Measurements from ENCODE around the gene APLF.
"Not testable (repeated sequence)": the region's sequence is repeated elsewhere in the genome, so short reads cannot be mapped to it uniquely, and the experiment has no call there.

APLF gene

DNA sequence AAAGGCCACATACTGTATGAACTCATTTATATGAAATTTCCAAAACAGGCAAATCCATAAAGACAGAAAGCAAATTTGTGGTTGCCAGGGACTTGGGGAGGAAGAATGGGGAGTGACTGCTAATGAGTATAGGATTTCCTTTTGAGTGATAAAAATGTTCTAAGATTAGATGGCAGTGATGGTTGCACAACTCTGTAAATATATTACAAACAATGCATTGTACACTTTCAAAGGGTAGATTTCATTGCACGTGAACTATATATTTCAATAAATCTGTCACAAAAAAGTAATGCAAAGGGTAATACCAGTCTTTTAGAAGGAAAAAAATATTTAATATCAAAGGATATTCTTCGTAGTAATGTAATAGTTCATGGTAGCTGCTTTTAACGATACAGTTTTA is 112.3 kb downstream of the APLF start:
- DNase-seq (ENCODE audit: low read depth) = no peak

DNA sequence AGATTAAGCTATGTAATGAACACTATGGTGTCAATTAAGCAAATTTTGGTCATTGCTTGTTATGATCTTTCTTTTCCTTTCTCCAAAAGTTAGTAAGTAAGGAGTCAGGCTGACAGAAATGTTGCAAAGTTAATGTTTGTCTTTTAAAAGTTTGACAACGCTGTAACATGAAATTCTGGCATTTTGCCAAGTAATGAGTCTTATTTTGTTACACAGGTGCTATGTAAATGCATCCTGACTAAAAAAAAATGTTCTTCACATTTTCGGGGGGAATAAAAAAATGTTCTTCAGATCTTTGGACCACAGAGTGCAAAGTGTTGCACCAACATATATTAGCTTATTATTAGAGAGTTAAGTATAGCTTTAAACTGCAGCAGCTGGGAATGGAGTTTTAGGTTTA is 121.2 kb downstream of the APLF start:
- no peak for DNase-seq (ENCODE audit: low read depth)

DNA sequence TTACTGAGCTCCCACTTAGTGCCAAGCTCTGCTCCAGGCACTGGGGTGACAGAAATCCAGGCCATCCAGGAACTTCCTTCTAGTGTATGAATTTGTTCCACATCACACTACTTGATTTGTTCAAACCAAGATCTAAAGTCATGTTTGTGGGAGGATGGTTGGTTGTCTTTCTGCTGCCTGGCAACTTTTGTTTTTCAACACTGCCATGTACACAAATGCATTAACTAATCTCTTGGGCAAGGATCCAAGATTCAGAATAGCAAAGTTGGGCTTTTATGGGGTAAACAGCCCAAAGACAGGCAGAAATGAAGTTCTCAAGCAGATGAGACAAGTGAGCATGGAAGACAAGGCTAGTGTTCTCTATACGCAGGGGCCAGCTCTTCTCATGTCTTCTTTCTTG is 122.6 kb downstream of the APLF start:
- DNase-seq (ENCODE audit: low read depth) = no peak

DNA sequence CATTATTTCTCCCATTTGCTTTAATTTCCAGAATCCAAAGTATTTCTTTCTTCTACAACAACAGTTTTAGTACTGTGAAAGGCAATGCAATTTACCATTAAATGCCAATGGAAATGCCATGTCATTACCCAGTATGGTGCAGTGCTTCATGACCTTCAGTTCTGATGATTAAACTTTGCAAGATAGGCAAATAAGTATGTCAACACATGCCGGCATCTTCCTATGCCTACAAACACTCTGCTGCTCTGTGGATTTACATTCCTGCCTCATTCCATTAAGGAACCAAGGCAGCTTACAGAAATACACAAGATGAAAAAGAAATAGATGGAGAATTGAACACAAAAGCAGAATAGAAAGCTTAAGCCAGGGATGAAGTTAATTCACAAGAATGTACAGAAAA is 123.3 kb downstream of the APLF start:
- DNase-seq (ENCODE audit: low read depth) = no peak

DNA sequence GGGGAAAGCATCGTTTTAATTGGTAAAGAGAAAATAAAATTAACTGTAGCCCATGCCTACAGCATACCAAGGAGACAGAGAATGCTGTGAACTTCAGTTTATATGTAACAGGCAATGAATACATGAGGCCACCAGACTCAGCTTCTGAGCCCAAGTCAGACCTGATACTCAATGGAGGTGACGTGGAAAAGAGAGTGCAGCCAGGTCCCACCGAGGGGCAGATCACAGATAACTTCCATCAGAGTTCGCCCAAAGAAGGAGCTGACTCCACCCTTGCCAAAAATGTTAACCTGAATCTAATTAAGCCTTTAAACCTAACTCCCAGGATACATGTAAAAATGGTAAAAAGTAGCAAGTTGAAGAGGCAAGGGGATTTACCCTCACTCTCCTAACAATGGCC is 123.8 kb downstream of the APLF start:
- DNase-seq (ENCODE audit: low read depth) = no peak

DNA sequence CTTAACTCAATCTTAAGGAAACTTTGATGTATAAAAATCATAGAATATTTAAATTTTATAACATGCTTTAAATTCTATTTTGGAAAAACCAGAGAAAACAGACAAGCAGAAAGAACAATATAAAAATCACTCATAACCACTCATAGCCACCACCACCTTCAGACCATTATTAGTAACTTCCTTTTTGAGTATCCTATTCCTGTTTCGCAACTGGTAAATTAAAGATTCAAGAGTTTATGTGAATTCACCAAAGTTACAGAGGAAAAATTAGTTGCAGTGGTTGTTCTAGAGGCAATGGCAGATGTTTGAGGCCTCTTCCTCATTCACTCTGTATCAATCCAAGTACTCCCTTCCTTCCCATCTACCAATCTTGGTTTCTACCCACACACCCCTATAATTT is 126.7 kb downstream of the APLF start:
- DNase-seq (ENCODE audit: low read depth) = no peak

DNA sequence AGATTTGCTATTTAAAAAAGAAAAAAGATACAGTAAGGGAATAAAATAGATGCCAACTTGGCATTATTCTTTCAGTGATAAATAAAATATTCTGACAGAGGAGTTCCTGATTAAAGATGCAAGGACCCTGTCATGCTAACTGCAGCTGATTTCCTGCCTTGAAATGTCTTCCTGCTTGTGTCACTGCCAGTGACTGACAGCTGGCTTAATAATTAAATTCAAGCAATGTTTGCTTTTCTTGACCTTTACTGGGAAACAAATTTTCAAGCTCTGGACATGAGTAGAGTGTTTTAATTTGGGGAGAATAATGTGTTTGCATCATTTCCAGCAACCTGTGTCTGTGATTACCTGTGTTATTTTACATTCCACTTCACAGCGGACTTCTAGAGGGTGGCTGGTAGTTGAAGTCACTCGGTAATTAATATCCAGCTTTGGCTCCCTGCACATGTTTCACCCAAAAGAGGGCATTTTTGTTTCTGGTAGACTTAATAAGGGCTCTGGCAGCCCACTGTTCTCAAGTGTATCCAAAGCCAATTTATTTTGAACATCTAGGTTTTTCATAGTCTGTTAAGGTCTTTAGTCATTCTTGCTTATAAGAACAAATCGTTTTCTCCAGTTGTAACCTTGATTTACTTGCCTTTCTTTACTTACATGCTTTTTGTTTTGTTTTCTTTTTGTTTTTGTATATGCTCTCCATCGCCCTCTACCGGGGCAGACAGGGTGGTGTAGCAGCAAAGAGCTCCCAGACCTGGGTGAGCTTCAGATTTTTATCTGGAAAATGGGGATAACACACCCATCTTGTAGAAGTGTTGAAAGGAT is 127.5 kb downstream of the APLF start:
- no peak for DNase-seq (ENCODE audit: low read depth)

DNA sequence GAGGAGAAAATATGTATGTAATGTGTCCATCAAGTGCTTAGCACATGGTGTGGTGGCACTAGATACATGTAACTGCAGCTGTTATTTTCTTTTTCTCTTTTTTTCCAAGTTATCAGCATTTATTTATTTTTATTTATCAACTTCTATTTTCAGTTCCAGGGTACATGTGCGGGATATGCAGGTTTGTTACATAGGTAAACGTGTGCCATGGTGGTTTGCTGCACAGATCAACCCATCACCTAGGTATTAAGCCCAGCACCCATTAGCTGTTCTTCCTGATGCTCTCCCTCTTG is 128.1 kb downstream of the APLF start:
- DNase-seq (ENCODE audit: low read depth) = not testable (repeated sequence)

DNA sequence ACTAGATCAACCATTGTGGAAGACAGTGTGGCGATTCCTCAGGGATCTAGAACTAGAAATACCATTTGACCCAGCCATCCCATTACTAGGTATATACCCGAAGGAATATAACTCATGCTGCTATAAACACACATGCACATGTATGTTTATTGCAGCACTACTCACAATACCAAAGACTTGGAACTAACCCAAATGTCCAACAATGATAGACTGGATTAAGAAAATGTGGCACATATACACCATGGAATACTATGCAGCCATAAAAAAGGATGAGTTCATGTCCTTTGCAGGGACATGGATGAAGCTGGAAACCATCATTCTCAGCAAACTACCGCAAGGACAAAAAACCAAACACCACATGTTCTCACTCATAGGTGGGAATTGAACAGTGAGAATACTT is 133.1 kb downstream of the APLF start:
- not testable (repeated sequence) for DNase-seq (ENCODE audit: low read depth)

DNA sequence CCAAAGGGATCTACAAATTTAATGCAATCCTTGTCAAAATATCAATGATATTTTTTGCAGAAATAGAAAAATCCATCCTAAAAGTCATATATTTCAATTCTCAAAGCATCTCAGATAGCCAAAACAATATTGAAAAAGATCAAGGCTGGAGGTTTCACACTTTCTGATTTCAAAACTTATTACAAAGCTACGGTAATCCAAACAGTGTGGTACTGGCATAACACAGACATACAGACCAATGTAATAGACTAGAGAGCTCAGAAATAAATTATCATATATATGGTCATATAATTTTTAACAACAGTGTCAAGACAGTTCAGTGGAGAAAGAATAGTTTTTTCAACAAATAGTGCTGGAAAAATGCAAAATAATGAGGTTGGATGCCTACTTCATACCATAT is 135.7 kb downstream of the APLF start:
- DNase-seq (ENCODE audit: low read depth) = no peak

DNA sequence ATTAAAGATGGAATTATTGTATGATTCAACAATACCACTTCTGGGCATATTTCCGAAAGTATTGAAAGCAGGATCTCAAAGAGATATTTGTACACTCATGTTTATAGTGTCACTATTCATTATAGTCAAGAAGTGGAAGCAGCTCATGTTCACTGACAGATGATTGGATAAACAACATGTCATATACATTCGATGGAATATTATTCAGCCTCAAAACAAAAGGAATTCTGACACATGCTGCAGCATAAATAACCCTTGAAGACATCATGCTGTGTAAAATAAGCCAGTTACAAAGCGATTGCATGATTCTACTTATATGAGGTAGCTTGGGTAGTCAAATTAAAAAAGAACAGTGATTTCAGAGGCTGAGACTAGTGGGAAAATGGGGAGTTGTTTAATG is 136.7 kb downstream of the APLF start:
- no peak for DNase-seq (ENCODE audit: low read depth)

DNA sequence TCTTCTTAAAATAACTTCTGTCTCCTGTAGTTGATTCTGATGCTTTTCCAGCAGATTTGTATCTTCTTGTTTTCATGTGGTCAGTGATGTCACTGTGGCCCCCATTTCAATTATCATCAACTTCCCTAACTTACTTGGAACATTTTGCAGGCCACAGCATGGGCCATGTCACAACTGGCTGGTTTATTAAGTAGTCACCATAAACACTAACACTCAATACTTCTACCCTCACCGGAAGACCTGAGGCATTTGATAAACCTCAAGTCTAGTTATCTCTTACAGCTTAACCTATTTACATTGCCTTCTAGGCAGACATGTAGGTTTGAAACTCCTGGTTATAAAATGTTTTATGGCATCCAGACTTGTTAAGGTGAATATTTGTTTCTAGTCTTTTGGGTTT is 138.6 kb downstream of the APLF start:
- no peak for DNase-seq (ENCODE audit: low read depth)

DNA sequence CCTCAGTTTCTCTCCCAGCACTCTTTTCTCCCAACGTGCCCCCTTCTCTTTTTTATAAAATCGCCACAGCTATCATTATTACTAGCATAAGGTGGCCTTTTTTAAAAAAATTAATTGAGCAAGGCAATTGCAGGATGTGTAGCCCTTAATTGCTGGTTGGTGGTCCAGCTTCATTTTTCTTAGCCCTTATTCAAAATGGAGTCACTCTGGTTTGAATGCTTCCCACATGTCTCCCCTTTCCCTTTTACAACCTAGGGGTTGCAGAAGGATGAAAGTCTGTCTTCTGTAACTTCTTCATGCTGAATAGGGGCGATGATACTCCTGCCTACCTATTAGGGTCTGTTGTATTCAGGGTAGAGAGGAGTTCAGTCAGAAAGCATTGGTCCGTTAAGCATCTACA is 139.4 kb downstream of the APLF start:
- DNase-seq (ENCODE audit: low read depth) = no peak

DNA sequence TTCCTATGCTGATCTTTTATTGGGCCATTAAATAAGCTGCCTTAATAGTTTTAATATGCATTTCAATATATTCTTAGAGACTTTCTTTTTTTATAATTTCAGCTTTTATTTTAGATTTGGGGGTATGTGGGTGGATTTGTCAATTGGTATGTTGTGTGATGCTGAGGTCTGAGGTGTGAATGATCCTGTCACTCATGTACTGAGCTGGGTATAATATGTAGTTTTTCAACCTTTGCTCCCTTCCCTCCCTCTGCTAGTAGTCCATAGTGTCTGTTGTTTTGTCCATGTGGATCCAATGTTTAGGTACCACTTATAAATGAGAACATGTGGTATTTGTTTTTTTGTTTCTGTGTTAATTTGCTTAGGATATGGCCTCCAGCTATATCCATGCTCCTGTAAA is 140.5 kb downstream of the APLF start:
- DNase-seq (ENCODE audit: low read depth) = no peak

DNA sequence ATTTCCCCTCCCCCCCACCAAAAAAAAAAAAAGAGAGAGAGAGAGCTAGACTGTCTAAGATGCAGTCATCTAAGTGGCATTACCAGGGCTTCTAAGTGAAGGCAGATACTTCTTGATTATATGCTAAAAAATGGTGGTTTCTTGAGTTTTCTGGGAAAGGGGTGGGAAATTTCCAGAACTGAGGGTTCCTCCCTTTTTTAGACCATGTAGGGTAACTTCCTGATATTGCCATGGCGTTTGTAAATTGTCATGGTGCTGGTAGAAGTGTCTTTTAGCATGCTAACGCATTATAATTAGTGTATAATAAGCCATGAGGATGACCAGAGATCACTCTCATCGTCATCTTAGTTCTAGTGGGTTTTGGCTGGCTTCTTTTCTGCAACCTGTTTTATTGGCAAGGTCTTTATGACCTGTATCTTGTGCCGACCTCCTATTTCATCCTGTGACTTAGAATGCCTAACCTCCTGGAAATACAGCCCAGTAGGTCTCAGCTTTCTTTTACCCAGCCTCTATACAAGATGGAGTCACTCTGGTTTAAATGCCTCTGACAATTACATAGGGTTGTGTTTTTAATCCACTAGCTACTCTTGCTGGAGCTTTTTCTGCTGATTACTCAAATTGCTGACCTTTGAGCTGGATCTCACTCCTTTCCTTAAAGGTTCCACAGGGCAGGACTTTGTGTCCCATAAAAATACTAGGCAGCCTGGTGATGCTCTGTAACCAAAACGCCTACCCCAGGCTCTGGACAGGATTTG is 145.6 kb downstream of the APLF start:
- DNase-seq (ENCODE audit: low read depth) = no peak

DNA sequence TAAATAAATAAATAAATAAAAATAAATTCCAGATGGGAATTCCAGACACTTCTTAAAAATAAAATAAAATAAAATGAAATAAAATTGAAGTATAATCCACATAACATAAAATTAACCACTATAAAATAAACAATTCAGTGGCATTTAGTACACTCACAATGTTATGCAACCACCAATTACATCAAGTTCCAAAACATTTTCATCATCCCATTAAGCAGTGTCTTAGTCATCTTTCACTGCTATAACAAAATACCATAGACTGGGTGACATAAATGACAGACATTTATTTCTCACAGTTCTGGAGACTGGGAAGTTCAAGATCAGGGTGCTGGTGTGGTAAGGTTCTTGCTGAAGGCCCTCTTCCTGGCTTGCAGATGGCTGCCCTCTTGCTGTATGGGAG is 153.4 kb downstream of the APLF start:
- no peak for DNase-seq (ENCODE audit: low read depth)

DNA sequence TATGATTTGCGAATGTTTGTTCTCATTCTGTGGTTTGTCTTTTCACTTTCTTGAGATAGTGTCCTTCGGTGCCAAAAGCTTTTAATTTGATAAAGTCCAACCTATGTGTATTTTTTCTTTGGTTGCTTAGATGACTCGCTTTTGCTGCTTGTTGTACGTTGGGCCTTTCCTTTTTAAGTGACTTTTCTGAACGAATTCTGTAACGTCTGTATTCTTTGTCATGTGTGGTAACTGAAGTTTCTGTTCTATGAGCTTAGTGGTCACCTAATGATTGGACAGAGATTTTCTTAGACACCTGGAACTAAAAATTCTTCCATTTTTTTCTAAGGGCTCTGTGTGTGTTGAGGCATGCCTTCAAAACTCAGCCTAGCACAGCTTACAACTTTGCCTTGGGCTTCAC is 156.4 kb downstream of the APLF start:
- DNase-seq (ENCODE audit: low read depth) = no peak

DNA sequence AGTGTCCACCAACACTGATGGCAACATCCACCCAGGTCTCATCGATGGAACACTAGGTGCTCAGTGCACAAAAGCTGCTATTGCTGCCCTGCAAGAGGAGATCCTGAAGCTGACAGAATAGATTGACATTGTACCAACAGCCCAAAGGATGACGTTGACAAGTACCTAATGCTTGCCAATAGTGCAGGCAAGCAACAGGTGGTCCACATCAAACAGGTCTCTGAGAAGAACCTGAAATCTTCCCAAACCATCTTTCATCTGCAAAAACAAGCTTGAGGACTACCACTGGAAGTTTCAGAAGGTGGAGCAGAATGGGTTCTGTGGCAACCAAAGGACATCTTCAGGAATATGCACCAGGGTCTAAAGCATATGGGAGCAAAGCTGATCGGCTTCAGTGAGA is 160.2 kb downstream of the APLF start:
- DNase-seq (ENCODE audit: low read depth) = no peak
